ENCODE results near the gene RBM3.

Gene RBM3

DNA sequence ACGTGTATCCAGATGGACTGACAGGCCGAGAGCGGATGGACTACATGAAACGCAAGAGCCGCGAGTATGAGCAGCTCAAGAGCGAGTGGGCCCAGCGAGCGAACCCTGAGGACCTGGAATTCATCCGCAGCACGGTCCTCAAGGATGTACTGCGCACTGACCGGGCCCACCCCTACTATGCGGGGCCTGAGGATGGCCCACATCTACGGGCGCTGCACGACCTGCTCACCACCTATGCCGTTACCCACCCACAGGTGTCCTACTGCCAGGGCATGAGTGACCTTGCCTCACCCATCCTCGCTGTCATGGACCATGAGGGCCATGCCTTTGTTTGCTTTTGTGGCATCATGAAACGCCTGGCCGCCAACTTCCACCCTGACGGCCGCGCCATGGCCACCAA is 14.6 kb upstream of the RBM3 start:
- TF ChIP-seq, protein P1, sequence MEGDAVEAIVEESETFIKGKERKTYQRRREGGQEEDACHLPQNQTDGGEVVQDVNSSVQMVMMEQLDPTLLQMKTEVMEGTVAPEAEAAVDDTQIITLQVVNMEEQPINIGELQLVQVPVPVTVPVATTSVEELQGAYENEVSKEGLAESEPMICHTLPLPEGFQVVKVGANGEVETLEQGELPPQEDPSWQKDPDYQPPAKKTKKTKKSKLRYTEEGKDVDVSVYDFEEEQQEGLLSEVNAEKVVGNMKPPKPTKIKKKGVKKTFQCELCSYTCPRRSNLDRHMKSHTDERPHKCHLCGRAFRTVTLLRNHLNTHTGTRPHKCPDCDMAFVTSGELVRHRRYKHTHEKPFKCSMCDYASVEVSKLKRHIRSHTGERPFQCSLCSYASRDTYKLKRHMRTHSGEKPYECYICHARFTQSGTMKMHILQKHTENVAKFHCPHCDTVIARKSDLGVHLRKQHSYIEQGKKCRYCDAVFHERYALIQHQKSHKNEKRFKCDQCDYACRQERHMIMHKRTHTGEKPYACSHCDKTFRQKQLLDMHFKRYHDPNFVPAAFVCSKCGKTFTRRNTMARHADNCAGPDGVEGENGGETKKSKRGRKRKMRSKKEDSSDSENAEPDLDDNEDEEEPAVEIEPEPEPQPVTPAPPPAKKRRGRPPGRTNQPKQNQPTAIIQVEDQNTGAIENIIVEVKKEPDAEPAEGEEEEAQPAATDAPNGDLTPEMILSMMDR (conservative IDR thresholded peaks at IDR 0.05) = no peak
- no peak for TF ChIP-seq ZFX (IDR thresholded peaks at IDR 0.05)
- no peak overlapping the region for H3K27ac ChIP-seq

DNA sequence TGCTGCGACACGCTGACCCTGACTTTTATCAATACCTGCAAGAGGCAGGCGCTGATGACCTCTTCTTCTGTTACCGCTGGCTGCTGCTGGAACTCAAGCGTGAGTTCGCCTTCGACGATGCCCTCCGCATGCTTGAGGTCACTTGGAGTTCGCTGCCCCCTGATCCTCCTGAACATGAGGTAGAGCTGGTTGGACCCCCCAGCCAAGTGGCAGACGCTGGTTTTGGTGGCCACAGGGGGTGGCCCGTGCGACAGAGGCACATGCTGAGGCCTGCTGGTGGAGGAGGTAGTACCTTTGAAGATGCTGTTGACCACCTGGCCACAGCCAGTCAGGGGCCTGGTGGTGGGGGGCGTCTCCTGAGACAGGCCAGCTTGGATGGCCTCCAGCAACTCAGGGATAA is 14.2 kb upstream of the RBM3 start:
- no peak overlapping the region for H3K27ac ChIP-seq
- TF ChIP-seq ZFX (IDR thresholded peaks at IDR 0.05) = no peak
- TF ChIP-seq, protein P1 (conservative IDR thresholded peaks at IDR 0.05) = no peak

DNA sequence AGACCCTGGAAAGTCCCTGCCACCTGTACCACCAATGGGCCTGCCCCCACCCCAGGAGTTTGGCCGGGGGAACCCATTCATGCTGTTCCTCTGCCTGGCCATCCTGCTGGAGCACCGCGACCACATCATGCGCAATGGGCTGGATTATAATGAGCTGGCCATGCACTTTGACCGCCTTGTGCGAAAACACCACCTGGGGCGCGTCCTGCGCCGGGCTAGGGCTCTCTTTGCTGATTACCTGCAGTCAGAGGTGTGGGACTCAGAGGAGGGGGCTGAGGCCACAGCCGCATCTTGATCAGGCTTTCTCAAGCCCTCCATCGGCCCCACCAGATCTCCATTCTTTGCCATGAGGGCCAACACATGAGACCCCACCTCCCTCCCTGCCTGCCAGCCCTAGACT is 13.6 kb upstream of the RBM3 start:
- no peak overlapping the region for H3K27ac ChIP-seq
- TF ChIP-seq ZFX (IDR thresholded peaks at IDR 0.05) = no peak
- TF ChIP-seq, protein P1 (conservative IDR thresholded peaks at IDR 0.05) = no peak

DNA sequence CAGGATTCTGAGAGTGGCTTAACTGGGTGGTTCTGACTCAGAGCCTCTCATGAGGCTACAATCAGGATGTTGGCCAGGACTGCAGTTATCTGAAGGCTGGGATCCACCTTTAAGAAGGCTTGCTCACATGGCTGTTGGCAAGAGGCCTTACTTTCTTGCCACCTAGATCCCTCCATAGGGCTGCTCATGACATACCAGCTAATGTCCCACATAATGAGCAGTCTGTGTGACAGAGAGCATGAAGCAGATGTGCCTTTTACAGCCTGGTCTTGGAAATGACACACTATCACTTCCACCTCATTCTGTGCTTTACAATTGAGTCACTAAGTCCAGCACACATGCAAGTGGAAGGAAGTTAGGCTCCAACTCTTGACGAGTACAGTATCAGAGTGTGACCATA is 4.3 kb upstream of the RBM3 start:
- TF ChIP-seq, protein P1 (conservative IDR thresholded peaks at IDR 0.05) = no peak
- no peak for TF ChIP-seq ZFX (IDR thresholded peaks at IDR 0.05)
- no peak overlapping the region for H3K27ac ChIP-seq

DNA sequence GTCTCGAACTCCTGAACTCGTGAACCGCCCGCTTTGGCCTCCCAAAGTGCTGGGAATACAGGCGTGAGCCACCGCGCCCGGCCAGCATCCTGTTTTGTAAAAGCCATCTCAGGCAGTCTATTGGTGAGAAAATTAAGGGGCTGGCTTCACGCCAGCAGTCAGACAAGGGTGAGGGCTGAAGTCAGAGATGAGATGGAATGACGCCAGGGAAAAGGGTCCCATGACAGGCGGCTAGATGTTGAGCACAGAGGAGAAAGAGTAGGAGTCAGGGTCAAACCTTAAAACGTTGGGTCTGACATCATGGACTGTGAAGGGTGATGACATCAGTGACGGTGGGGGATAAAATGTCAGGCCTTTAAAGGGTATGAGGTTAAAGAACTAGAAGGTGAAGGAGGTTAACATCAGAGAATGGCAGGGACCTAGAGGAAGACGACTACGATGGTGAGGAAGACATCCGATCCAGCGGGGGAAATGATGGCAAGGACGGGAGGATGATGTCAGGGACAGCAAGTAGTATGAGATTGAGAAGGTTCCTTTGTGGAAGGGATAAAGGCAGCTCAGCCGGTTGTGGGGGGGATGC is 504 bp upstream of the RBM3 start:
- TF ChIP-seq, protein P1 (conservative IDR thresholded peaks at IDR 0.05) = no peak
- no peak for TF ChIP-seq ZFX (IDR thresholded peaks at IDR 0.05)
- H3K27ac ChIP-seq = peak overlapping the region; percentile 99

DNA sequence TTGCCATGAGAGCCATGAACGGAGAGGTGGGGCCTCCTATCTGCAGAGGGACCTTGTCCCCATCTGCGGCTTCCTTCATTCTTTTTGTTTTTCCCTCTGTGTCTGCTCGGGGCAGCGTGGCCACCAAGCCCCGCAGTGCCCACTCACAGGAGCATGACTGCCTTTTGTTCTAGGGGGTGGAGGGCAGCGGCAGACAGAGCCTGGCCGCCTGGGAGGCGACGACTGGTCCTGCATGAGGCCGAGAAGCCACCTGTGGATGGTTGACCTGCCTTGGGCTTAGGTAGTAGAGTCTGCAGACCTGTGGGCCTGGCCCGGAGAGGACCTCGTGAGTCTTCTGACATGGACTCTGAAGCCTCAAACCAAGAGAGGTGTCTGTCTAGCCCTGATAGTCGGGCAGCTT is 1.4 kb downstream of the RBM3 start:
- H3K27ac ChIP-seq = peak overlapping the region; percentile 99

DNA sequence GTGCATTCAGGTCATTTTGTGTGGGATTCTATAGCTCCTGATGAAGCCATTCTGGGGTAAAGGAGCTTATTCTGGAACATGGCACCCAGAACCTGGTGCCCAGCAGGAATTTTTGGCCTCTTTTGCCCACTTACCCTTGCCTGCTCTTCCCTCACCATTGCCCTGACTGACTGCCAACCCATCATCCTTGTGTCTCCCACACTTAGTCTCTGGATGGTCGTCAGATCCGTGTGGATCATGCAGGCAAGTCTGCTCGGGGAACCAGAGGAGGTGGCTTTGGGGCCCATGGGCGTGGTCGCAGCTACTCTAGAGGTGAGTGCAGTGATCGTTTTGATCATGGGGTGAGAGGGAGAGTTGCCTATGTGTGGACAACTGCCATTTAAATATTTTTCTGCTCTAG is 1.8 kb downstream of the RBM3 start:
- TF ChIP-seq, protein P1 (conservative IDR thresholded peaks at IDR 0.05) = no peak
- no peak for TF ChIP-seq ZFX (IDR thresholded peaks at IDR 0.05)
- H3K27ac ChIP-seq = peak overlapping the region; percentile 99

More for the DNA sequence above, 1.4 kb downstream of the RBM3 start:
- TF ChIP-seq, protein P1 (conservative IDR thresholded peaks at IDR 0.05) = no peak
- TF ChIP-seq ZFX (IDR thresholded peaks at IDR 0.05) = no peak

All from C4-2B (cell line).